ENCODE data around the gene GTF2IRD1. TPM values are rescaled to one million over a fixed set of nuclear protein-coding genes. Genes with fewer than 3 reads are reported as not detected.

Gene GTF2IRD1
- total and polyA plus RNA-seq, 2 of the 4 experiments (the other 2 are of a cell fraction): 4.1 to 21.9 TPM

DNA sequence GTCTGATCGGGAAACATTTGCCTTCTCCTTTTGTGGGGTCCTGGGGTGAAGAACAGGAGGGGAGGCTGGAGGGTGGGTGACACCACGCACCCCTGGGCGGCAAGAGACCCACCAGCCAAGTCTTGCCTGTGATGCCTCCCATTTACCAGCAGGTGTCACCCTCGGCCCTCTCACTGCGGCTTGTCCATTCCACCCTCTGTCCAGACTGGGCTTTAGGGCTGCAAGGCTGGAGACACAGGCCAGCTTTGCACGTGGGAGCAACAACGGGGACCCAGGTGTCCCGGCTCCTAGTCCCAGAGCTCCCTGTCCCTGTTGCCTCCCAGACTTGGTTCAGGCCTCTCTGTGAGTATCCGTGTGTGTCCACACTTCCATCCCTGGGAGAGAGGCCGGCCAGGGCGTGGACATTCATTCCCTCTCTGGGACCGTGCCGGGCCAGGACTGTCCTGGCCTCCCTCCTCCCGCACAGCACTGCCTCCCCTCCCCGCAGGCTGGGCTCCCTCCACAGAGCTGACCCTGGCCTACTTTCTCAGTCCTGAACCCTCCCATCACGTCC lies 36.2 kb upstream of the GTF2IRD1 start:
- intact Hi-C loops (cut with micrococcal nuclease): loop anchor here (2.0 to 10.0 kb wide), 3 partner anchors 127 to 257 kb away; no protein-coding TSS in a partner anchor
- H3K4me2 ChIP-seq (ENCODE audit: low read depth, low read length): no peak overlapping the region
- dilution Hi-C loops (cut with HindIII; ENCODE audit: low sequenced_read_pairs, unreplicated experiment): no loop called here
- no peak overlapping the region for H2BK15ac ChIP-seq (ENCODE audit: low read depth, low read length)
- H3K4me1 ChIP-seq (ENCODE audit: control insufficient read depth, insufficient read depth, low read length): peaks cover 1% of the 10 kb centered on the region; the same call in 1 of the 2 replicates
- H3K56ac ChIP-seq (ENCODE audit: extremely low read depth, insufficient read depth, low read length): no peak overlapping the region
- H3K36me3 ChIP-seq (ENCODE audit: control insufficient read depth, insufficient read depth, low read length): no peaks in the 10 kb centered on the region
- H4K8ac ChIP-seq (ENCODE audit: low read depth in 2 of 2, low read length in 2 of 2): no peak overlapping the region
- H3K23ac ChIP-seq (ENCODE audit: low read depth, low read length): no peak overlapping the region
- no peaks in the 10 kb centered on the region for H3K9me1 ChIP-seq (ENCODE audit: insufficient read depth, low read length)
- no peak overlapping the region for H3K9ac ChIP-seq (ENCODE audit: low read depth, low read length)
- peak overlapping the region; percentile 90 for H2AK9ac ChIP-seq (replicated peaks; ENCODE audit: low read depth, low read length, poor library complexity)
- CTCF ChIA-PET: interaction anchor here (0.6 to 1.1 kb wide), 5 partner anchors 9 to 201 kb away, joined by 3 to 4 read pairs (median 3); no protein-coding TSS in a partner anchor
- peak; percentile 61 for DNase-seq
- WGBS, 2 experiments (ENCODE audit: extremely low coverage in 2 of 2, insufficient read length in 1 of 2): 20% methylated on average over 4 of the region's 16 CpGs; no CpG with 5 or more reads in 1 of the 2 experiments
- in situ Hi-C loops (cut with MboI; ENCODE audit: low sequenced_read_pairs): no loop called here
- no peak overlapping the region; the same call in 1 of the 2 replicates for H4K91ac ChIP-seq (ENCODE audit: insufficient read depth, low read depth, low read length)
- H2BK120ac ChIP-seq (ENCODE audit: low read depth, low read length): no peak overlapping the region
- H3K27ac ChIP-seq (ENCODE audit: insufficient read depth, low read length): no peak overlapping the region
- no peak overlapping the region for H3K18ac ChIP-seq (ENCODE audit: low read depth, low read length)
- no TSS peak for BruUV-seq (replicated peaks)
- no peak for TF ChIP-seq CHD1 (IDR thresholded peaks at IDR 0.05; ENCODE audit: low read depth, low read length)
- TF ChIP-seq CEBPB (IDR thresholded peaks at IDR 0.05; ENCODE audit: low read depth, low read length): no peak
- peak; percentile 97 for TF ChIP-seq SMC3 (IDR thresholded peaks at IDR 0.05; ENCODE audit: low read depth, low read length)
- no peak for TF ChIP-seq NFE2L2 (IDR thresholded peaks at IDR 0.05; ENCODE audit: low read depth, low read length)
- TF ChIP-seq MXI1 (IDR thresholded peaks at IDR 0.05; ENCODE audit: borderline replicate concordance, low read depth, low read length): peak; percentile 74
- TF ChIP-seq RAD21 (IDR thresholded peaks at IDR 0.05; ENCODE audit: low read length): peak; percentile 99
- TF ChIP-seq, protein P1, sequence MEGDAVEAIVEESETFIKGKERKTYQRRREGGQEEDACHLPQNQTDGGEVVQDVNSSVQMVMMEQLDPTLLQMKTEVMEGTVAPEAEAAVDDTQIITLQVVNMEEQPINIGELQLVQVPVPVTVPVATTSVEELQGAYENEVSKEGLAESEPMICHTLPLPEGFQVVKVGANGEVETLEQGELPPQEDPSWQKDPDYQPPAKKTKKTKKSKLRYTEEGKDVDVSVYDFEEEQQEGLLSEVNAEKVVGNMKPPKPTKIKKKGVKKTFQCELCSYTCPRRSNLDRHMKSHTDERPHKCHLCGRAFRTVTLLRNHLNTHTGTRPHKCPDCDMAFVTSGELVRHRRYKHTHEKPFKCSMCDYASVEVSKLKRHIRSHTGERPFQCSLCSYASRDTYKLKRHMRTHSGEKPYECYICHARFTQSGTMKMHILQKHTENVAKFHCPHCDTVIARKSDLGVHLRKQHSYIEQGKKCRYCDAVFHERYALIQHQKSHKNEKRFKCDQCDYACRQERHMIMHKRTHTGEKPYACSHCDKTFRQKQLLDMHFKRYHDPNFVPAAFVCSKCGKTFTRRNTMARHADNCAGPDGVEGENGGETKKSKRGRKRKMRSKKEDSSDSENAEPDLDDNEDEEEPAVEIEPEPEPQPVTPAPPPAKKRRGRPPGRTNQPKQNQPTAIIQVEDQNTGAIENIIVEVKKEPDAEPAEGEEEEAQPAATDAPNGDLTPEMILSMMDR (conservative IDR thresholded peaks at IDR 0.05; ENCODE audit: low read depth, low read length): peak; percentile 96
- TF ChIP-seq RCOR1 (IDR thresholded peaks at IDR 0.05; ENCODE audit: insufficient replicate concordance, low read length): no peak
- TF ChIP-seq MAZ (IDR thresholded peaks at IDR 0.05; ENCODE audit: borderline replicate concordance, low read depth, low read length): no peak; the same call in 1 of the 2 replicates
- no peak for TF ChIP-seq FOS (IDR thresholded peaks at IDR 0.05; ENCODE audit: low read depth, low read length)
- TF ChIP-seq, protein P2, sequence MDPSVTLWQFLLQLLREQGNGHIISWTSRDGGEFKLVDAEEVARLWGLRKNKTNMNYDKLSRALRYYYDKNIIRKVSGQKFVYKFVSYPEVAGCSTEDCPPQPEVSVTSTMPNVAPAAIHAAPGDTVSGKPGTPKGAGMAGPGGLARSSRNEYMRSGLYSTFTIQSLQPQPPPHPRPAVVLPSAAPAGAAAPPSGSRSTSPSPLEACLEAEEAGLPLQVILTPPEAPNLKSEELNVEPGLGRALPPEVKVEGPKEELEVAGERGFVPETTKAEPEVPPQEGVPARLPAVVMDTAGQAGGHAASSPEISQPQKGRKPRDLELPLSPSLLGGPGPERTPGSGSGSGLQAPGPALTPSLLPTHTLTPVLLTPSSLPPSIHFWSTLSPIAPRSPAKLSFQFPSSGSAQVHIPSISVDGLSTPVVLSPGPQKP (IDR thresholded peaks at IDR 0.05; ENCODE audit: borderline replicate concordance, low read depth, low read length): no peak
- TF ChIP-seq BHLHE40 (IDR thresholded peaks at IDR 0.05; ENCODE audit: low read depth, low read length): no peak
- TF ChIP-seq, protein P3, sequence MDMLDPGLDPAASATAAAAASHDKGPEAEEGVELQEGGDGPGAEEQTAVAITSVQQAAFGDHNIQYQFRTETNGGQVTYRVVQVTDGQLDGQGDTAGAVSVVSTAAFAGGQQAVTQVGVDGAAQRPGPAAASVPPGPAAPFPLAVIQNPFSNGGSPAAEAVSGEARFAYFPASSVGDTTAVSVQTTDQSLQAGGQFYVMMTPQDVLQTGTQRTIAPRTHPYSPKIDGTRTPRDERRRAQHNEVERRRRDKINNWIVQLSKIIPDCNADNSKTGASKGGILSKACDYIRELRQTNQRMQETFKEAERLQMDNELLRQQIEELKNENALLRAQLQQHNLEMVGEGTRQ (IDR thresholded peaks at IDR 0.05; ENCODE audit: low read depth, low read length): no peak
- no peak for TF ChIP-seq RFX5 (IDR thresholded peaks at IDR 0.05; ENCODE audit: low read depth, low read length)
- peak; percentile 57 for TF ChIP-seq POLR2A (IDR thresholded peaks at IDR 0.05; ENCODE audit: low read depth, low read length)
- TF ChIP-seq MAFK (IDR thresholded peaks at IDR 0.05; ENCODE audit: low read depth, low read length): no peak
- peak overlapping the region; percentile 85 for H2AFZ ChIP-seq (replicated peaks; ENCODE audit: low read length, poor library complexity)
- H3K4ac ChIP-seq (ENCODE audit: low read depth, low read length): no peak overlapping the region; the same call in 1 of the 2 replicates
- H4K5ac ChIP-seq (ENCODE audit: low read depth, low read length): no peak overlapping the region; the same call in 1 of the 2 replicates
- H3K9me3 ChIP-seq (ENCODE audit: control insufficient read depth, insufficient read depth, low read length): no peaks in the 10 kb centered on the region
- H3K79me1 ChIP-seq (ENCODE audit: low read depth in 1 of 2, low read length in 2 of 2): no peaks in the 10 kb centered on the region
- ATAC-seq (ENCODE audit: low read depth): peak; percentile 99
- no peak overlapping the region for H2BK20ac ChIP-seq (ENCODE audit: low read depth, low read length)
- no peak overlapping the region for H3K14ac ChIP-seq (replicated peaks; ENCODE audit: low read depth, low read length)
- H3K4me3 ChIP-seq (ENCODE audit: insufficient read depth, low read depth, low read length): no peak overlapping the region
- no peaks in the 10 kb centered on the region for H3K27me3 ChIP-seq (ENCODE audit: control insufficient read depth, insufficient read depth, low read length)
- POLR2A ChIA-PET (ENCODE audit: unreplicated experiment): no interaction called here
- H2BK5ac ChIP-seq (ENCODE audit: low read depth, low read length, poor library complexity, severe bottlenecking): no peak overlapping the region
- H4K20me1 ChIP-seq (ENCODE audit: insufficient read depth, low read length): no peaks in the 10 kb centered on the region
- H2AK5ac ChIP-seq (ENCODE audit: low read depth, low read length): no peak overlapping the region

Data from IMR-90 (cell line).